H1 (cell line): Measurements from ENCODE around the gene PDZRN4. TPM values are rescaled to one million over a fixed set of nuclear protein-coding genes. Genes with fewer than 3 reads are reported as not detected.

Source experiments
- CHD7 ChIP-seq: fragments of 300-600 bp; sonication (generic); IDR thresholded peaks from 2 replicates; pipeline ENCODE4 v1.7.1; 2012; ENCODE audit warnings: low read length, moderate library complexity, mild to moderate bottlenecking, inconsistent platforms; ENCODE audit not compliant: insufficient replicate concordance
- HDAC6 ChIP-seq: IDR thresholded peaks from one replicate; pipeline ENCODE4 v1.7.1; 2012; ENCODE audit warnings: low read depth, mild to moderate bottlenecking, inconsistent platforms, low read length, moderate library complexity
- KDM1A ChIP-seq: fragments of 200-600, 300-600 bp; sonication (generic); IDR thresholded peaks from 2 replicates; pipeline ENCODE4 v1.7.1; 2016; ENCODE audit warnings: mild to moderate bottlenecking, low read length, borderline replicate concordance
- POLR2A ChIP-seq, 2 experiments: IDR thresholded peaks; 1 replicate in 1 of 2; 2 replicates in 1 of 2; pipeline ENCODE4 v1.6.1; 2011; ENCODE audit warnings: low read depth in 2 of 2, low read length in 2 of 2, mild to moderate bottlenecking in 2 of 2; ENCODE audit errors: control extremely low read depth in 1 of 2
- polyA plus RNA-seq, 7 experiments: library from polyadenylated mRNA; depleted of rRNA in 3 of 7; stranded (reverse) in 5 of 7; unstranded in 2 of 7; fragments of >200 nt in 5 of 7; fragments of 200-250 nt in 2 of 7; gene quantifications; 1 replicate in 5 of 7; 2 replicates in 1 of 7; 4 replicates in 1 of 7; pipeline versions ENCODE4 v1.2.1 to v1.2.3, GENCODE V29; 2011 to 2013; ENCODE audit warnings: missing spikeins in 2 of 7, mixed read lengths in 2 of 7
- total RNA-seq: library from RNA; stranded (reverse); fragmentation: NEBNext Ultra II Directional; extraction: Animal tissue kit (Norgen Biotek cat#: 25700); gene quantifications from 2 replicates; pipeline ENCODE4 v1.2.1, GENCODE V29; 2021

The PDZRN4 gene
- total and polyA plus RNA-seq, 2 of the 8 experiments (the other 6 are each of a cell fraction or from before 2014, with no cell fraction given) = not detected

GRCh38 chr12:41573445-41573844 lies 385.3 kb downstream of the PDZRN4 start (continued):
- no peak for TF ChIP-seq CHD7
- TF ChIP-seq KDM1A = no peak
- no peak for TF ChIP-seq HDAC6
- no peak for TF ChIP-seq POLR2A (IDR thresholded peaks at IDR 0.05; ENCODE audit: control extremely low read depth in 1 of 2, low read depth in 2 of 2, low read length in 2 of 2)
